ENCODE data around the gene DYRK1A.

GRCh38 chr21:37408464-37409193, 42.1 kb downstream of the DYRK1A start:
- TF ChIP-seq POLR2A (IDR thresholded peaks at IDR 0.05; ENCODE audit: low read length): no peak
- no peak for TF ChIP-seq GATA1 (IDR thresholded peaks at IDR 0.05; ENCODE audit: low read depth, low read length)

All from erythroblast (primary cell).